Activated naive CD4-positive, alpha-beta T cell treated with anti-CD3 and anti-CD28 coated beads, Interleukin-2, amount 50 U/mL, for 24 hours (primary cell): ENCODE data around the gene ZNF587.
"Not testable (repeated sequence)": the region's sequence is repeated elsewhere in the genome, so short reads cannot be mapped to it uniquely, and the experiment has no call there.

Experiments
- H3K27ac Mint-ChIP-seq: one replicate; pipeline ENCODE4 v1.8.0; 2021; ENCODE audit warnings: mild to moderate bottlenecking, mixed read lengths
- H3K27me3 Mint-ChIP-seq: one replicate; pipeline ENCODE4 v1.8.0; 2021; ENCODE audit warnings: mixed read lengths
- H3K36me3 Mint-ChIP-seq: one replicate; pipeline ENCODE4 v1.8.0; 2021; ENCODE audit warnings: mixed read lengths
- H3K4me1 Mint-ChIP-seq: one replicate; pipeline ENCODE4 v1.8.0; 2021; ENCODE audit warnings: mixed read lengths
- H3K4me3 Mint-ChIP-seq: one replicate; pipeline ENCODE4 v1.8.0; 2021; ENCODE audit warnings: mild to moderate bottlenecking, mixed read lengths
- H3K9me3 Mint-ChIP-seq: one replicate; pipeline ENCODE4 v1.8.0; 2021; ENCODE audit warnings: mixed read lengths

ZNF587 gene

GRCh38 chr19:57849666-57850473 is at the start of gene ZNF587:
ZNF587 (plus strand) TSS chr19:57849859; CDS start chr19:57850039, 180 bp downstream.
- H3K9me3 Mint-ChIP-seq, H3K27me3 Mint-ChIP-seq: not testable (repeated sequence)
- Mint-ChIP-seq H3K36me3 (peaks cover 26% of the 10 kb centered on the region), H3K4me3 (peak within 1 kb of the TSS; percentile 91), H3K27ac (peak within 1 kb of the TSS; percentile 90), H3K4me1 (peaks cover 28% of the 10 kb centered on the region)

DNA sequence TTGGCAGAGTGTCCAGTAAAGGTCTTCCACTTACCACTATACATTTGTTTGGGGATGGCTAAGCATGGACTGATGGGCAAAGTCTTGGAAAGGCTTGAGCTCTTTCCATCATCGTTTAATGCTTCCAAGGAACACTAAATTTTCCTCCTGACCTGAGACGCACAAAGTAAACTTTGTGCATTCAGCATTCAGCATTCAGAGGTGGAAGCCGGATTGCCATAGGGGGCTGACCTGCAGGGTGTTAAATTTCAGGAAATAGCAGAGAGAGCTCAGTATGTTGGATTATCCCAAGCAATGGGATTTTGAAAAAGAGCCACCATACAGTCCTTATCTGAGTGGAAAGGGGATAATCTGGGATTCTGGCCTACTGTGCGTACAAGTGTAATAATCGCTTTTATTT is 49.0 kb upstream of the ZNF587 start:
- Mint-ChIP-seq H3K27me3 (no peaks in the 10 kb centered on the region), H3K27ac (no peak overlapping the region), H3K4me1 (peaks cover 38% of the 10 kb centered on the region), H3K4me3 (no peak overlapping the region), H3K9me3 (no peaks in the 10 kb centered on the region), H3K36me3 (peaks cover 14% of the 10 kb centered on the region)

DNA sequence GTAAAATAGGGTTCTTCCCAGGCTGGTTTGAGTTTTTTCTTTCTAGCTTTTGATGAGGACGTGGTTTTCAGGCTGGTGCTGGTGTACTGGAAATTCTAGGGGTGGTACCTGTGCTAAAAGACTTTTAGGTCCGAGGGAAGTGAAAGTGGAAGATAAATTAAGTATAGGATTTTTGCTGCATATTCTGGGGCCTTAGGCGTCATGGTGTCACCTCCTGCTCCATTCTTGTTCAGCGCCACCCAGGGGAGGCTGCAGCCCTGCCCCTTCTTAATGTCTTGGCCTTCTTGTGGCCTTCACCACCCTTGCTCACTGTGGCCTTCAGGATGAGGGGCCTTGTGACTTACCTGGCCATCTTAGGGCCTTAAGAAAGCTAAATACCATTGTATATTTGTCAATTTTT is 47.4 kb upstream of the ZNF587 start:
- Mint-ChIP-seq H3K27me3 (no peaks in the 10 kb centered on the region), H3K4me3 (no peak overlapping the region), H3K36me3 (peaks cover 15% of the 10 kb centered on the region), H3K9me3 (no peaks in the 10 kb centered on the region), H3K4me1 (peaks cover 38% of the 10 kb centered on the region), H3K27ac (no peak overlapping the region)

DNA sequence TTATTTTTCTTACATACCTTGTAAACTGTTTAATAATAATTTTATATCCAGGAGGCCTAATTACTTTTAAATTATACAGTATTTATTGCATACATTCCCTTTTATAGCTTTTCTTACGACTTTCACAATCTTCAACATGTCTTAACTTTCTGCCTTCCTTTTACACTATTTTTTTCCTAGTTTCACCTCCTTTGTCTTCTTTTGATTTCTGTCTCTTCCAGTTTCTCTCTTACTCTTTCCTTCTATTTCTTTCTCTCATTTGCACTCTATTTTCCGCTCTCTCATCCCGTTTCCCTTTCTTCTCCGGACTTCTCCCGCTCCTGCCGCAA is 46.4 kb upstream of the ZNF587 start:
- Mint-ChIP-seq H3K4me3 (peak overlapping the region; percentile 87), H3K4me1 (peaks cover 38% of the 10 kb centered on the region), H3K9me3 (no peaks in the 10 kb centered on the region), H3K27ac (no peak overlapping the region), H3K27me3 (no peaks in the 10 kb centered on the region), H3K36me3 (peaks cover 20% of the 10 kb centered on the region)

DNA sequence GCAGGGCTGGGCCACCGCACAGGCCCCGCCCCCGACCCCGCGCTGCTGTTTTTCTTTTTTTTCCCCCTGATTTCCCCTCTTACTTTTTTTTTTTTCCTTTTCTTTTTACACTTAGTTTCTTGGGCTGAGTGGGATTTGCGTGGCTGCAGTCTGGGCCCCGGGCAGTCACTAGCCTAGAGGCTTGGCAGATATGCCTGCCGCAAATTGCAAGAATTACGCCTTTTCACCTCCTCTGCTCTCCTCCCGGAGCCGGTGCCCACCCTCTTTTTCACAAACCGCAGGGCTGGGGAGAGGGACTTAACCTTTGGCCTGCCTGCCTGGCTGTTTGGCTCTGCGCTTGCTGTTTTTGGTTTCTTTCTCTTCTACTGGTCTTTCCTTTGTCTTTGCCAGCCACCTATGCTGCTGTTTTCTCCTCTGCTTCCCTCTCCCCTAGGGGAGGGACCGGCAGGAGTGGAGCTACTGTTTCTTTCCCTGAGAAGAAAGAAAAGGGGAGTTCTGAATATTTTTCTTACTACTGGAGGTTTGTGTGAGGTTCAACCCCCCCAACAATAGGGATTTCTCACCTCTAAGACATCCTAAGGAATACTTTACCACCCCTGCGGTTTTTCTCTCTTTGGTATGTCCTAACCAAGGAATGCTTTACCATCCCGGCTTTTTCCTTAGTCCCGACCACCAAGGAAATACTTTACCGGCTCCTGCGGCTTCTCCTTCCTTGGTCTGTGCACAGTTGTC is 45.9 kb upstream of the ZNF587 start:
- Mint-ChIP-seq H3K4me1 (peaks cover 38% of the 10 kb centered on the region), H3K27ac (peak overlapping the region; percentile 69), H3K36me3 (peaks cover 20% of the 10 kb centered on the region)

GRCh38 chr19:57807541-57807940 is 42.1 kb upstream of the ZNF587 start:
- H3K4me1 Mint-ChIP-seq, result peaks cover 40% of the 10 kb centered on the region
- H3K9me3 Mint-ChIP-seq, result no peaks in the 10 kb centered on the region
- peaks cover 23% of the 10 kb centered on the region for H3K36me3 Mint-ChIP-seq
- H3K4me3 Mint-ChIP-seq, result no peak overlapping the region
- H3K27me3 Mint-ChIP-seq, result no peaks in the 10 kb centered on the region
- H3K27ac Mint-ChIP-seq, result no peak overlapping the region

More for the DNA sequence above, 45.9 kb upstream of the ZNF587 start:
- H3K27me3 Mint-ChIP-seq, result no peaks in the 10 kb centered on the region
- peak overlapping the region; percentile 87 for H3K4me3 Mint-ChIP-seq
- no peaks in the 10 kb centered on the region for H3K9me3 Mint-ChIP-seq

- not testable (repeated sequence) for H3K9me3 Mint-ChIP-seq, H3K27ac Mint-ChIP-seq, H3K4me3 Mint-ChIP-seq, H3K27me3 Mint-ChIP-seq
- peaks cover 22% of the 10 kb centered on the region for H3K36me3 Mint-ChIP-seq
- peaks cover 47% of the 10 kb centered on the region for H3K4me1 Mint-ChIP-seq
These were observed 39.0 kb upstream of the ZNF587 start for GRCh38 chr19:57810410-57811295.

DNA sequence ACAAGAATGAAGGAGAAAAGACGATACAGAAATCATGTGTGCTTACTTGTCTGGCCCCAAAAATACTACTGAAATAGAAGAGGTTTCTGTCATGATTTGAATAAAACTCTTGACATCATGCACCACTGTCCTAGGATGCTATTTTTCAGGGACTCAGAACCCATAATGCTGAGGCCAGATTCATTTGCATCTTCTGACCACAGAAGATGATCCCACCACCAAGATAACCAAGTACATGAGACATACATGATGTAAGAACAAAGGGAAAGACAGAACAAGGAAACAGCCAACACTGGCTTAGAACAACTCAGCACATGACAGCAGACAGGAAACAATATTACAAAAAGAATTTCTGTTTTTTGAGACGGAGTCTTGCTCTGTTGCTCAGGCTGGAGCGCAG is 37.4 kb upstream of the ZNF587 start:
- Mint-ChIP-seq H3K4me3 (peak overlapping the region; percentile 34), H3K36me3 (peaks cover 18% of the 10 kb centered on the region), H3K4me1 (peaks cover 51% of the 10 kb centered on the region), H3K27me3 (no peaks in the 10 kb centered on the region), H3K9me3 (no peaks in the 10 kb centered on the region), H3K27ac (peak overlapping the region; percentile 5)

DNA sequence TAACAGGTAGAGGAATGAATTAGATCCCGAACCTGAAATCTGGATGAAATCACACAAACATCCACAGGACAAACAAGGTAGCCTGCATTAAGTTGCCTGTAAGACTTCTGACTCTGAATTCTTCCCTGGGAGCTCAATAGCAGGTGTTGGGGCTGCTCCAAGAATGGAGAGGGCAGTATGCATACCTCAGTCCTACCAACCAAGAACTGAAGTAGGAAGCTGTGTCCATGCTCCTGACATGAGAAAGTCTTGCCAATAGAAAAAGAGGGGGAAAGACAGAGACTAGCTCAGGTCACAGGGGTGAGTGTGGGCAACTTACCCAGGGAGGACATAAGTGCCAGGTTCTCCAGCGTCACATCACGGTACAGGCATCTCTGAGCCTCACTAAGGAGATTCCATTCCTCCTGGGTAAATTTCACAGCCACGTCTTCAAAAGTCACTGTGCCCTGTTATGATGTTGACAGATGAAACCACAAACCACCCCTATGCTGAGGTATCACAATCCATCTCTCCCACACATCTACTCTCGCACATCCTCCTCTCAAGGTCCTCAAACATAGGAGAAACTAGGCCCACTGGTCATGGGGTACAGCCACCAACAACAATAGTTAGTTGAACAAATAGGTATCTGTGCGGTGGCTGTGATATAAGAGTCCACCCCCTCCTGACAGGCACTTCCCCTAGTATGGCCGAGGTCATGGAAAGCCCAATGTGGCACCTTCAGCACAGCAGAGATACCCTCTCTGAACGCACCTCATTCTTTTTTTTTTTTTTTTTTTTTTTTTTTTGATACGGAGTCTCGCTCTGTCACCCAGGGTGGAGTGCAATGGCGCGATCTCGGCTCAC is 36.5 kb upstream of the ZNF587 start:
- H3K36me3 Mint-ChIP-seq, result peaks cover 12% of the 10 kb centered on the region
- H3K27ac Mint-ChIP-seq, result peak overlapping the region; percentile 91

GRCh38 chr19:57813919-57814504 is 35.6 kb upstream of the ZNF587 start:
- Mint-ChIP-seq H3K27me3 (no peaks in the 10 kb centered on the region), H3K27ac (peak overlapping the region; percentile 98), H3K9me3 (no peaks in the 10 kb centered on the region), H3K4me1 (peaks cover 57% of the 10 kb centered on the region), H3K4me3 (peak overlapping the region; percentile 96), H3K36me3 (peaks cover 12% of the 10 kb centered on the region)

More for the DNA sequence above, 36.5 kb upstream of the ZNF587 start:
- H3K9me3 Mint-ChIP-seq, H3K27me3 Mint-ChIP-seq: not testable (repeated sequence)
- H3K4me1 Mint-ChIP-seq, result peaks cover 51% of the 10 kb centered on the region
- H3K4me3 Mint-ChIP-seq, result peak overlapping the region; percentile 96

GRCh38 chr19:57814505-57815246 is 35.0 kb upstream of the ZNF587 start, which contains the start of gene ZNF552:
ZNF552 (minus strand) TSS chr19:57814913; CDS start chr19:57814743, 170 bp downstream.
- Mint-ChIP-seq H3K4me3 (peak within 1 kb of the TSS; percentile 96), H3K27me3 (no peaks in the 10 kb centered on the region), H3K9me3 (no peaks in the 10 kb centered on the region), H3K4me1 (peaks cover 58% of the 10 kb centered on the region), H3K27ac (peak within 1 kb of the TSS; percentile 98), H3K36me3 (peaks cover 11% of the 10 kb centered on the region)

GRCh38 chr19:57815247-57816075 is 34.2 kb upstream of the ZNF587 start:
- Mint-ChIP-seq H3K27ac (peak overlapping the region; percentile 98), H3K4me1 (peaks cover 61% of the 10 kb centered on the region), H3K9me3 (no peaks in the 10 kb centered on the region), H3K36me3 (peaks cover 9% of the 10 kb centered on the region), H3K27me3 (no peaks in the 10 kb centered on the region), H3K4me3 (peak overlapping the region; percentile 96)

DNA sequence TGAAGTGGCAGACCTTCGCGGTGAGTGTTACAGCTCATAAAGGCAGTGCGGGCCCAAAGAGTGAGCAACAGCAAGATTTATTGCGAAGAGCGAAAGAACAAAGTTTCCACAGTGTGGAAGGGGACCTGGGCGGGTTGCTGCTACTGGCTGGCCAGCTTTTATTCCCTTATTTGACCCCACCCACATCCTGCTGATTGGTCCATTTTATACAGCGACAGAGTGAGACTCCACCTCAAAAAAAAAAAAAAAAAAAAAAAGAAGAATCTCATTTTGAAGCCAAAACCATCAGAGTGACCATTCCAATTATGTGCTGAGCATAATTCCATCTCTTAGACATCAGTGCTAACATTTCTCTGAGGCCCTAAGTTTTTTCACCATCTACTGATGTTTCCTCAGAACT is 33.0 kb upstream of the ZNF587 start:
- Mint-ChIP-seq H3K4me1 (peaks cover 68% of the 10 kb centered on the region), H3K4me3 (no peak overlapping the region), H3K27me3 (no peaks in the 10 kb centered on the region), H3K9me3 (no peaks in the 10 kb centered on the region), H3K36me3 (peaks cover 11% of the 10 kb centered on the region), H3K27ac (no peak overlapping the region)
